ENCODE data around the gene UBA1.

DNA sequence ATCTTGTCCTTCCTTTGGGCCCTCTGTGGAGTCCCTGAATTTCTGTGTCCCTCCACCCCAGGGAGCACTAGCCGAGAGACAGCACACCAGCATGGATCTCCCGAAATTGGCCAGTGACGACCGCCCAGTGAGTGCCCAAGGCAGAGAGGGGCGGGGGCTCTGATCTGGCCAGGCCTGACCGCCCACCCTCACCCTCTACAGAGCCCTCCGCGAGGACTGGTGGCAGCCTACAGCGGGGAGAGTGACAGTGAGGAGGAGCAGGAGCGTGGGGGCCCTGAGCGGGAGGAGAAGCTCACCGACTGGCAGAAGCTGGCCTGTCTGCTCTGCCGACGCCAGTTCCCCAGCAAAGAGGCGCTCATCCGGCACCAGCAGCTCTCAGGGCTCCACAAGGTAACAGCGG is 8.4 kb upstream of the UBA1 start:
- no peak for TF ChIP-seq POLR2A (IDR thresholded peaks at IDR 0.05; ENCODE audit: low read depth, low read length)
- TF ChIP-seq POLR2AphosphoS5 (IDR thresholded peaks at IDR 0.05; ENCODE audit: low read depth, low read length): no peak
- no peak for TF ChIP-seq PAX5 (IDR thresholded peaks at IDR 0.05; ENCODE audit: insufficient read depth, low read length, severe bottlenecking)
- TF ChIP-seq TAF1 (IDR thresholded peaks at IDR 0.05; ENCODE audit: low read depth, low read length): no peak
